ENCODE data around the gene CDC25B.

Gene CDC25B

GRCh38 chr20:3765171-3765882, 30.8 kb upstream of the CDC25B start:
- no peak for DNase-seq

GRCh38 chr20:3766422-3767109, 29.5 kb upstream of the CDC25B start:
- no peak for DNase-seq

- DNase-seq: peak; percentile 72
Measured at GRCh38 chr20:3767110-3767426, 29.0 kb upstream of the CDC25B start.

GRCh38 chr20:3767427-3768341, 28.4 kb upstream of the CDC25B start, which contains the start of gene ADISSP:
Gene ADISSP, minus strand, starts transcription at chr20:3767753. Its CDS starts 7,653 bp downstream, at chr20:3760100.
- DNase-seq: peak; percentile 99

GRCh38 chr20:3768342-3769130, 27.6 kb upstream of the CDC25B start:
- DNase-seq: peak; percentile 92

- DNase-seq: no peak
Measured at GRCh38 chr20:3771552-3772058, 24.5 kb upstream of the CDC25B start.

GRCh38 chr20:3775457-3776108, 20.5 kb upstream of the CDC25B start:
- DNase-seq: no peak

- no peak for DNase-seq
Measured at GRCh38 chr20:3777381-3777715, 18.8 kb upstream of the CDC25B start.

GRCh38 chr20:3777716-3778629, 18.1 kb upstream of the CDC25B start:
- DNase-seq: peak; percentile 57

GRCh38 chr20:3778976-3779375, 17.1 kb upstream of the CDC25B start:
- no peak for DNase-seq

- peak; percentile 96 for DNase-seq
Measured at GRCh38 chr20:3781153-3781910, 14.8 kb upstream of the CDC25B start, which contains the start of gene SPEF1. Gene SPEF1, minus strand, starts transcription at chr20:3781448. Its CDS starts 161 bp downstream, at chr20:3781287.

- DNase-seq: no peak
Measured at GRCh38 chr20:3782597-3782996, 13.5 kb upstream of the CDC25B start.

- no peak for DNase-seq
Measured at GRCh38 chr20:3783068-3783489, 13.0 kb upstream of the CDC25B start.

GRCh38 chr20:3783511-3784195, 12.5 kb upstream of the CDC25B start:
- no peak for DNase-seq

- DNase-seq: no peak
Measured at GRCh38 chr20:3784216-3784853, 11.8 kb upstream of the CDC25B start.

- no peak for DNase-seq
Measured at GRCh38 chr20:3784863-3785239, 11.3 kb upstream of the CDC25B start.

GRCh38 chr20:3785240-3786125, 10.6 kb upstream of the CDC25B start:
- DNase-seq: no peak

GRCh38 chr20:3786126-3786484, 10.0 kb upstream of the CDC25B start:
- DNase-seq: peak; percentile 78
